Activated CD8-positive, alpha-beta memory T cell treated with anti-CD3 and anti-CD28 coated beads, Interleukin-2, amount 50 U/mL, for 24 hours (primary cell): ENCODE data around the gene PPP2R3B.
"Not testable (repeated sequence)": the region's sequence is repeated elsewhere in the genome, so short reads cannot be mapped to it uniquely, and the experiment has no call there.

Source experiments
- DNase-seq: peaks from one replicate; pipeline ENCODE4 v3.0.0-alpha.2; 2020; ENCODE audit errors: extremely low read depth

The PPP2R3B gene

GRCh38 chrX:353566-354535 lies 32.9 kb downstream of the PPP2R3B start:
- DNase-seq, result no peak

GRCh38 chrX:352582-353314 lies 34.0 kb downstream of the PPP2R3B start:
- DNase-seq, result no peak

GRCh38 chrX:352181-352580 lies 34.5 kb downstream of the PPP2R3B start:
- DNase-seq, result no peak

GRCh38 chrX:351736-352135 lies 35.0 kb downstream of the PPP2R3B start:
- DNase-seq, result no peak

- DNase-seq, result not testable (repeated sequence)
Measured at GRCh38 chrX:351324-351641, 35.4 kb downstream of the PPP2R3B start.

GRCh38 chrX:350534-351323 lies 36.0 kb downstream of the PPP2R3B start:
- DNase-seq, result no peak

GRCh38 chrX:350148-350533 lies 36.6 kb downstream of the PPP2R3B start:
- DNase-seq, result no peak

GRCh38 chrX:349702-350101 lies 37.0 kb downstream of the PPP2R3B start:
- DNase-seq, result no peak

- DNase-seq, result no peak
Measured at GRCh38 chrX:349196-349595, 37.5 kb downstream of the PPP2R3B start.

GRCh38 chrX:348461-349117 lies 38.1 kb downstream of the PPP2R3B start:
- no peak for DNase-seq

GRCh38 chrX:347351-348117 lies 39.2 kb downstream of the PPP2R3B start:
- DNase-seq, result no peak

GRCh38 chrX:346034-346813 lies 40.5 kb downstream of the PPP2R3B start:
- DNase-seq, result no peak

- no peak for DNase-seq
Measured at GRCh38 chrX:345020-345925, 41.4 kb downstream of the PPP2R3B start.

- no peak for DNase-seq
Measured at GRCh38 chrX:344371-344901, 42.3 kb downstream of the PPP2R3B start.

GRCh38 chrX:341541-342101 lies 45.1 kb downstream of the PPP2R3B start:
- no peak for DNase-seq

GRCh38 chrX:340641-341423 lies 45.9 kb downstream of the PPP2R3B start:
- DNase-seq, result no peak

GRCh38 chrX:340121-340520 lies 46.6 kb downstream of the PPP2R3B start:
- DNase-seq, result no peak
